Measurements from ENCODE around the gene TMEM217. TPM values are rescaled to one million over a fixed set of nuclear protein-coding genes. Genes with fewer than 3 reads are reported as not detected.
A peak's percentile ranks its signal among the peaks of the same experiment; 100 is the strongest.
"Not testable (repeated sequence)": the region's sequence is repeated elsewhere in the genome, so short reads cannot be mapped to it uniquely, and the experiment has no call there.

Gene TMEM217
- total RNA-seq, 1 donor = 3.3 TPM

GRCh38 chr6:37190159-37190535, 67.8 kb downstream of the TMEM217 start:
- H3K79me2 ChIP-seq (ENCODE audit: insufficient read depth, low read length) = no peaks in the 10 kb centered on the region
- H2AFZ ChIP-seq (ENCODE audit: low read length) = peak overlapping the region; percentile 62
- H4K20me1 ChIP-seq (ENCODE audit: insufficient read depth, low read length) = no peaks in the 10 kb centered on the region
- no peaks in the 10 kb centered on the region for H3K27me3 ChIP-seq (ENCODE audit: insufficient read depth, low read length)
- no peak overlapping the region for H3K4me3 ChIP-seq (ENCODE audit: insufficient read depth, low read length)
- H3K36me3 ChIP-seq (ENCODE audit: insufficient read depth, low read length) = no peaks in the 10 kb centered on the region
- TF ChIP-seq CTCF (IDR thresholded peaks at IDR 0.05; ENCODE audit: extremely low read depth, low read depth, low read length) = no peak
- H3K27ac ChIP-seq (ENCODE audit: low read depth, low read length) = no peak overlapping the region
- H3K4me1 ChIP-seq (ENCODE audit: insufficient read depth, low read length) = peaks cover 2% of the 10 kb centered on the region
- H3K9me3 ChIP-seq (ENCODE audit: low read depth, low read length) = no peaks in the 10 kb centered on the region
- DNase-seq (ENCODE audit: insufficient read length, low spot score, missing footprints) = peak; percentile 54
- H3K4me2 ChIP-seq (ENCODE audit: insufficient read depth, low read length) = peak overlapping the region; percentile 55

- Histone ChIP-seq H3K27ac (ENCODE audit: low read depth, low read length) (no peak overlapping the region), H3K4me2 (ENCODE audit: insufficient read depth, low read length) (no peak overlapping the region), H3K4me3 (ENCODE audit: insufficient read depth, low read length) (no peak overlapping the region), H4K20me1 (ENCODE audit: insufficient read depth, low read length) (no peaks in the 10 kb centered on the region), H3K9me3 (ENCODE audit: low read depth, low read length) (no peaks in the 10 kb centered on the region), H3K79me2 (ENCODE audit: insufficient read depth, low read length) (no peaks in the 10 kb centered on the region), H3K4me1 (ENCODE audit: insufficient read depth, low read length) (peaks cover 2% of the 10 kb centered on the region), H3K36me3 (ENCODE audit: insufficient read depth, low read length) (no peaks in the 10 kb centered on the region), H2AFZ (ENCODE audit: low read length) (no peak overlapping the region), H3K27me3 (ENCODE audit: insufficient read depth, low read length) (no peaks in the 10 kb centered on the region)
- no peak for DNase-seq (ENCODE audit: insufficient read length, low spot score, missing footprints)
- TF ChIP-seq CTCF (IDR thresholded peaks at IDR 0.05; ENCODE audit: extremely low read depth, low read depth, low read length) = no peak
Measured at GRCh38 chr6:37188962-37189510, 68.9 kb downstream of the TMEM217 start.

GRCh38 chr6:37187321-37188022, 70.5 kb downstream of the TMEM217 start:
- Histone ChIP-seq H3K36me3 (ENCODE audit: insufficient read depth, low read length) (no peaks in the 10 kb centered on the region), H2AFZ (ENCODE audit: low read length) (no peak overlapping the region), H3K4me1 (ENCODE audit: insufficient read depth, low read length) (no peaks in the 10 kb centered on the region), H4K20me1 (ENCODE audit: insufficient read depth, low read length) (no peaks in the 10 kb centered on the region), H3K4me3 (ENCODE audit: insufficient read depth, low read length) (no peak overlapping the region), H3K4me2 (ENCODE audit: insufficient read depth, low read length) (no peak overlapping the region), H3K27me3 (ENCODE audit: insufficient read depth, low read length) (no peaks in the 10 kb centered on the region), H3K9me3 (ENCODE audit: low read depth, low read length) (no peaks in the 10 kb centered on the region), H3K79me2 (ENCODE audit: insufficient read depth, low read length) (no peaks in the 10 kb centered on the region), H3K27ac (ENCODE audit: low read depth, low read length) (no peak overlapping the region)
- no peak for TF ChIP-seq CTCF (IDR thresholded peaks at IDR 0.05; ENCODE audit: extremely low read depth, low read depth, low read length)
- DNase-seq (ENCODE audit: insufficient read length, low spot score, missing footprints) = no peak

- H4K20me1 ChIP-seq (ENCODE audit: insufficient read depth, low read length); H3K27ac ChIP-seq (ENCODE audit: low read depth, low read length); H3K36me3 ChIP-seq (ENCODE audit: insufficient read depth, low read length); H3K4me1 ChIP-seq (ENCODE audit: insufficient read depth, low read length); H2AFZ ChIP-seq (ENCODE audit: low read length); DNase-seq (ENCODE audit: insufficient read length, low spot score, missing footprints); H3K79me2 ChIP-seq (ENCODE audit: insufficient read depth, low read length); H3K4me3 ChIP-seq (ENCODE audit: insufficient read depth, low read length); H3K4me2 ChIP-seq (ENCODE audit: insufficient read depth, low read length); H3K9me3 ChIP-seq (ENCODE audit: low read depth, low read length); H3K27me3 ChIP-seq (ENCODE audit: insufficient read depth, low read length): not testable (repeated sequence)
Measured at GRCh38 chr6:37185949-37186720, 71.8 kb downstream of the TMEM217 start.
